RWPE2 (cell line): Measurements from ENCODE around the gene CYB561D1.

Experiments used
- ATAC-seq: fragments of 200-7000 bp; cut with Tn5 transposase; 3 replicates; pipeline ENCODE4 v1.9.1; 2021; ENCODE audit warnings: low read depth
- DNase-seq: peaks from one replicate; pipeline ENCODE4 v3.0.0-alpha.2; 2020; ENCODE audit warnings: low spot score
- H3K27ac ChIP-seq: fragments of 450-650 bp; 2 replicates; pipeline ENCODE4 v1.5.1; 2017; ENCODE audit warnings: mild to moderate bottlenecking; ENCODE audit not compliant: poor library complexity, severe bottlenecking
- H3K27me3 ChIP-seq: fragments of 250-450 bp; sonication (Bioruptor Pico); 2 replicates; pipeline ENCODE4 v1.5.1; 2021; ENCODE audit warnings: mild to moderate bottlenecking, moderate library complexity; ENCODE audit not compliant: insufficient read depth, poor library complexity, severe bottlenecking
- H3K36me3 ChIP-seq: fragments of 250-450 bp; sonication (Bioruptor Pico); 2 replicates; pipeline ENCODE4 v1.5.1; 2020; ENCODE audit warnings: low read depth, mild to moderate bottlenecking, moderate library complexity
- H3K4me1 ChIP-seq: fragments of 250-450 bp; sonication (Bioruptor Pico); 2 replicates; pipeline ENCODE4 v1.5.1; 2021; ENCODE audit warnings: mild to moderate bottlenecking, moderate library complexity; ENCODE audit not compliant: insufficient read depth, poor library complexity, severe bottlenecking
- H3K4me3 ChIP-seq: fragments of 250-450 bp; sonication (Bioruptor Pico); 2 replicates; pipeline ENCODE4 v1.5.1; 2021; ENCODE audit warnings: mild to moderate bottlenecking, moderate library complexity; ENCODE audit not compliant: severe bottlenecking
- H3K9me3 ChIP-seq: fragments of 250-450 bp; sonication (Bioruptor Pico); 2 replicates; pipeline ENCODE4 v1.5.1; 2021; ENCODE audit warnings: mild to moderate bottlenecking, moderate library complexity; ENCODE audit not compliant: severe bottlenecking
- TF ChIP-seq, protein P1 (sequence below): fragments of 450-650 bp; IDR thresholded peaks from one replicate; pipeline ENCODE4 v1.5.1; 2017; ENCODE audit warnings: mild to moderate bottlenecking, moderate library complexity; ENCODE audit not compliant: poor library complexity, severe bottlenecking

CYB561D1 gene

GRCh38 chr1:109509176-109510134 lies 15.6 kb downstream of the CYB561D1 start, which contains the start of gene AMIGO1:
AMIGO1 (minus strand) TSS chr1:109509727; CDS start chr1:109508912, 815 bp downstream.
- H3K4me1 ChIP-seq: no peaks in the 10 kb centered on the region
- no peak for DNase-seq
- no peaks in the 10 kb centered on the region for H3K27me3 ChIP-seq
- H3K36me3 ChIP-seq: no peaks in the 10 kb centered on the region
- H3K4me3 ChIP-seq: peak within 1 kb of the TSS; percentile 49
- no peak within 1 kb of the TSS for H3K27ac ChIP-seq
- ATAC-seq: peak; percentile 64
- TF ChIP-seq, protein P1, sequence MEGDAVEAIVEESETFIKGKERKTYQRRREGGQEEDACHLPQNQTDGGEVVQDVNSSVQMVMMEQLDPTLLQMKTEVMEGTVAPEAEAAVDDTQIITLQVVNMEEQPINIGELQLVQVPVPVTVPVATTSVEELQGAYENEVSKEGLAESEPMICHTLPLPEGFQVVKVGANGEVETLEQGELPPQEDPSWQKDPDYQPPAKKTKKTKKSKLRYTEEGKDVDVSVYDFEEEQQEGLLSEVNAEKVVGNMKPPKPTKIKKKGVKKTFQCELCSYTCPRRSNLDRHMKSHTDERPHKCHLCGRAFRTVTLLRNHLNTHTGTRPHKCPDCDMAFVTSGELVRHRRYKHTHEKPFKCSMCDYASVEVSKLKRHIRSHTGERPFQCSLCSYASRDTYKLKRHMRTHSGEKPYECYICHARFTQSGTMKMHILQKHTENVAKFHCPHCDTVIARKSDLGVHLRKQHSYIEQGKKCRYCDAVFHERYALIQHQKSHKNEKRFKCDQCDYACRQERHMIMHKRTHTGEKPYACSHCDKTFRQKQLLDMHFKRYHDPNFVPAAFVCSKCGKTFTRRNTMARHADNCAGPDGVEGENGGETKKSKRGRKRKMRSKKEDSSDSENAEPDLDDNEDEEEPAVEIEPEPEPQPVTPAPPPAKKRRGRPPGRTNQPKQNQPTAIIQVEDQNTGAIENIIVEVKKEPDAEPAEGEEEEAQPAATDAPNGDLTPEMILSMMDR: no peak
- H3K9me3 ChIP-seq: no peaks in the 10 kb centered on the region

GRCh38 chr1:109513110-109513710 lies 19.3 kb downstream of the CYB561D1 start:
- Histone ChIP-seq H3K4me1 (no peaks in the 10 kb centered on the region), H3K9me3 (no peaks in the 10 kb centered on the region), H3K4me3 (no peak overlapping the region), H3K27ac (no peak overlapping the region), H3K36me3 (no peaks in the 10 kb centered on the region), H3K27me3 (no peaks in the 10 kb centered on the region)
- TF ChIP-seq, protein P1: no peak
- ATAC-seq (no peak), DNase-seq (no peak)

DNA sequence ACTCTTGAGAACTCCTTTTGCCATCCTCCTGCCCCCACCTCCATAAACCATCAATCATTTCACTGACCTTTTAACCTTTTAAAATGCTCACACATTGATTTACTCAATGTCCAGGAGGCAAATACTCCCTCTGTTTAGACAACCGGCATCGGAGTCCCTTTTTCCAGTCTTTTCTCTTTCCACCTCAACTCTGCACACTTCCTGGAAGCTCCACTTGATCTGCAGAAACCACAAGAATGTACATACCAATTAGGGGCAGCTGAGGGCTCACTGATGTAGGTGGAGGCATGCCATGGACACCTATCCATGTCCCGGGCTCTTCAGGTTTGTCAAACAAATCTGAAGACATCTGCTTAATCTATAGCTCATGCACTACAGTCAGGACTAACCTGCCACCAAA lies 21.0 kb downstream of the CYB561D1 start:
- no peaks in the 10 kb centered on the region for H3K36me3 ChIP-seq

DNA sequence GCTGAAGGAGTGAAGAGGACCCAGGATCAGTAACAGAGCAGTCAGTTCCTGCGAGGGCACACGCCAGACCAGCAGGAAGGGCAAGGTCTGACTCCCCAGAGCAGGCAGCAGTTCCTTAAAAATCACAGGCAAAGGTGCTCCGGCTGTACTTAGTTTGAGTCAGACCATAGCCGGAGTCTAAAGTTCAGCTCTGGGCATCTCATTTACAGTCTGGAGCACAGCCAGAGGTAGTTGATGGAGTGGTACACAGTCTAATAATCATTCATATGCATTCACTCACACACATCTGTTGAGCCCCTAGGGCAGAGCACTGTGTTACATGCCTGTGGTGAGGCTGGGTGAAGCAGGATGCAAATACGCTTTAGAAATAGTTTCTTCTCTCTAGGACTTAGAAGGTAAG lies 23.0 kb downstream of the CYB561D1 start:
- H3K4me3 ChIP-seq: no peak overlapping the region
- no peaks in the 10 kb centered on the region for H3K4me1 ChIP-seq
- H3K9me3 ChIP-seq: no peaks in the 10 kb centered on the region
- H3K27me3 ChIP-seq: no peaks in the 10 kb centered on the region
- no peak overlapping the region for H3K27ac ChIP-seq
- DNase-seq (no peak), ATAC-seq (no peak)
- H3K36me3 ChIP-seq: no peaks in the 10 kb centered on the region
- TF ChIP-seq, protein P1: no peak

More for the DNA sequence above, 21.0 kb downstream of the CYB561D1 start:
- no peak for DNase-seq
- Histone ChIP-seq H3K9me3 (no peaks in the 10 kb centered on the region), H3K4me1 (no peaks in the 10 kb centered on the region), H3K27me3 (no peaks in the 10 kb centered on the region), H3K27ac (no peak overlapping the region), H3K4me3 (no peak overlapping the region)
- ATAC-seq: no peak
- TF ChIP-seq, protein P1: no peak
